Sigmoid colon (tissue), 7 donors: Measurements from ENCODE around the gene INO80D. TPM values are rescaled to one million over a fixed set of nuclear protein-coding genes. Genes with fewer than 3 reads are reported as not detected.
"Not testable (repeated sequence)": the region's sequence is repeated elsewhere in the genome, so short reads cannot be mapped to it uniquely, and the experiment has no call there.

Source experiments
- DNase-seq: peaks from one replicate; pipeline ENCODE4 v3.0.0-alpha.2; 2019
- H3K27ac ChIP-seq, 4 donors: fragments of 200-600 bp; sonication (generic); one replicate each; pipeline ENCODE4 v1.5.1; 2016 to 2019; ENCODE audit warnings: mild to moderate bottlenecking in 1 of 4
- H3K27me3 ChIP-seq, 3 donors: fragments of 200-600 bp; sonication (generic); one replicate each; pipeline ENCODE4 v1.5.1; 2019; ENCODE audit warnings: mild to moderate bottlenecking in 1 of 3
- H3K36me3 ChIP-seq, 4 donors: fragments of 200-600 bp; sonication (generic); one replicate each; pipeline ENCODE4 v1.5.1; 2016 to 2019
- H3K4me1 ChIP-seq, 4 donors: fragments of 200-600 bp; sonication (generic); one replicate each; pipeline ENCODE4 v1.5.1; 2017 to 2019
- H3K4me3 ChIP-seq, 4 donors: fragments of 200-600 bp; sonication (generic); one replicate each; pipeline ENCODE4 v1.5.1; 2017 to 2019; ENCODE audit warnings: mild to moderate bottlenecking in 2 of 4, moderate library complexity in 1 of 4
- H3K9me3 ChIP-seq, 4 donors: fragments of 200-600 bp in 3 of 4; sonication (generic) in 3 of 4; one replicate each; pipeline versions ENCODE4 v1.5.1 to v1.6.1; 2013 to 2019
- EP300 ChIP-seq, 4 donors: sonication (generic); formaldehyde crosslinking; IDR thresholded peaks; one replicate each; pipeline ENCODE4 v1.6.1; 2017; ENCODE audit warnings: antibody characterized with exemption in 4 of 4
- POLR2A ChIP-seq, 2 donors: fragments of 450-650 bp; IDR thresholded peaks; one replicate each; pipeline ENCODE4 v1.6.1; 2016; ENCODE audit warnings: antibody characterized with exemption in 2 of 2, mild to moderate bottlenecking in 2 of 2, moderate library complexity in 2 of 2
- POLR2AphosphoS5 ChIP-seq, 4 donors: sonication (generic); formaldehyde crosslinking; IDR thresholded peaks; one replicate each; pipeline ENCODE4 v1.6.1; 2017; ENCODE audit warnings: antibody characterized with exemption in 4 of 4
- WGBS, 2 donors: extraction: QIAGEN DNeasy Blood & Tissue Kit; methylation state at CpG; one replicate each; pipeline ENCODE4 v1.1.7; 2013; 5-methylcytosine and 5-hydroxymethylcytosine counted together
- intact Hi-C: fragments of 100-400 bp; cut with DNase I; formaldehyde crosslinking; loops from one replicate; pipeline ENCODE4 v1.15.1; 2023
- polyA plus RNA-seq, 3 donors: library from polyadenylated mRNA; stranded (reverse); fragments of 200-250 nt; gene quantifications; one replicate each; pipeline ENCODE4 v1.2.3, GENCODE V29; 2013
- total RNA-seq, 4 donors: library from RNA; depleted of rRNA; stranded (reverse); fragments of >200 nt; gene quantifications; one replicate each; pipeline ENCODE4 v1.1.0, GENCODE V29; 2016
- TF ChIP-seq, protein P1 (sequence below), 4 experiments: fragments of 450-650 bp in 3 of 4; fragments of 200-600 bp in 1 of 4; IDR thresholded peaks; one replicate each; pipeline ENCODE4 v1.5.1; 2016 to 2019; ENCODE audit warnings: antibody characterized with exemption in 4 of 4, mild to moderate bottlenecking in 3 of 4, moderate library complexity in 2 of 4
- donor health status: healthy with polysubstance abuse.
- donor health status: Bipolar disorder and iron deficiency.
- donor health status: healthy.

The INO80D gene
- total RNA-seq (10 to 100 TPM; 13.0 to 19.8 (median 17.3) TPM), polyA plus RNA-seq (1 to 10 TPM; 1.2 to 5.0 (median 1.4) TPM)

- TF ChIP-seq POLR2A (IDR thresholded peaks at IDR 0.05): peak; percentile 64 to 66
- TF ChIP-seq, protein P1, sequence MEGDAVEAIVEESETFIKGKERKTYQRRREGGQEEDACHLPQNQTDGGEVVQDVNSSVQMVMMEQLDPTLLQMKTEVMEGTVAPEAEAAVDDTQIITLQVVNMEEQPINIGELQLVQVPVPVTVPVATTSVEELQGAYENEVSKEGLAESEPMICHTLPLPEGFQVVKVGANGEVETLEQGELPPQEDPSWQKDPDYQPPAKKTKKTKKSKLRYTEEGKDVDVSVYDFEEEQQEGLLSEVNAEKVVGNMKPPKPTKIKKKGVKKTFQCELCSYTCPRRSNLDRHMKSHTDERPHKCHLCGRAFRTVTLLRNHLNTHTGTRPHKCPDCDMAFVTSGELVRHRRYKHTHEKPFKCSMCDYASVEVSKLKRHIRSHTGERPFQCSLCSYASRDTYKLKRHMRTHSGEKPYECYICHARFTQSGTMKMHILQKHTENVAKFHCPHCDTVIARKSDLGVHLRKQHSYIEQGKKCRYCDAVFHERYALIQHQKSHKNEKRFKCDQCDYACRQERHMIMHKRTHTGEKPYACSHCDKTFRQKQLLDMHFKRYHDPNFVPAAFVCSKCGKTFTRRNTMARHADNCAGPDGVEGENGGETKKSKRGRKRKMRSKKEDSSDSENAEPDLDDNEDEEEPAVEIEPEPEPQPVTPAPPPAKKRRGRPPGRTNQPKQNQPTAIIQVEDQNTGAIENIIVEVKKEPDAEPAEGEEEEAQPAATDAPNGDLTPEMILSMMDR (IDR thresholded peaks at IDR 0.05): peak; percentile 10 to 71 (median 57)
- no peak for TF ChIP-seq EP300 (IDR thresholded peaks at IDR 0.05)
- TF ChIP-seq POLR2AphosphoS5 (IDR thresholded peaks at IDR 0.05): peak; percentile 26 to 70 (median 62)
- 0 to 1% methylated on average over 39 of the region's 39 CpGs for WGBS, 2 donors
- peaks cover 0 to 41% (median 28%) of the 10 kb centered on the region in 4 donors for H3K4me1 ChIP-seq
- H3K27ac ChIP-seq: peak within 1 kb of the TSS; percentile 94 to 99 (median 96)
- intact Hi-C loops: loop anchor here (5.0 kb wide), 1 partner anchor 71 kb away; the partner anchor contains the start of genes EEF1B2 and NDUFS1
- H3K27me3 ChIP-seq: no peaks in the 10 kb centered on the region
- peaks cover 0 to 6% (median 0%) of the 10 kb centered on the region in 4 donors for H3K36me3 ChIP-seq
- H3K9me3 ChIP-seq: no peaks in the 10 kb centered on the region
- peak; percentile 90 for DNase-seq
- H3K4me3 ChIP-seq: peak within 1 kb of the TSS; percentile 71 to 88 (median 84)
Observed at GRCh38 chr2:206085742-206086445, at the start of gene INO80D. TSS of gene INO80D (minus strand) at chr2:206086174. CDS start at chr2:206063016, 23,158 bp downstream.

- H3K27ac ChIP-seq: no peak overlapping the region
- peaks cover 12 to 100% (median 61%) of the 10 kb centered on the region in 4 donors for H3K36me3 ChIP-seq
- no peak overlapping the region for H3K4me3 ChIP-seq
- no peaks in the 10 kb centered on the region for H3K4me1 ChIP-seq
- intact Hi-C loops: no loop called here
- no peak for TF ChIP-seq EP300 (IDR thresholded peaks at IDR 0.05)
- TF ChIP-seq POLR2AphosphoS5 (IDR thresholded peaks at IDR 0.05): no peak
- no peak for TF ChIP-seq POLR2A (IDR thresholded peaks at IDR 0.05)
- TF ChIP-seq, protein P1 (IDR thresholded peaks at IDR 0.05): no peak
- no peaks in the 10 kb centered on the region for H3K9me3 ChIP-seq
- no peak for DNase-seq
- no peaks in the 10 kb centered on the region for H3K27me3 ChIP-seq
Observed at GRCh38 chr2:206127656-206128055, 41.7 kb upstream of the INO80D start.

DNA sequence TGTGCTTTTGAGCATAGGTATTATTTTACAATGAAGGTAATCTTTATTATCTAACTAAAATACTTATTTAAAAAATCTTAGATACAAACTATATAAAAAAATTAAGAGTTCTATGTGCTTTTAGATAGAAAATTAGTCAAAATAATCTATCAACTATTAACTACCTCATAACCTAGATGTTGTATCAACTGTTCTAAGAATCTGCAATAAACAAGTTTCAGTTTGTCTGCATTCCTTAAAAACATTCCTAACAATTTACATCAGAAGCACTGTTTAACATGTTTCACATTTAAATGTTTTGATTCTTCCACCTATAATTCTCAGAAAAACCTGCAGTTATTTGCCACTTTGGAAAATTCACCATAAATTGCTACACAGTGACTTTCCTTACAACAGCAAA is 39.9 kb upstream of the INO80D start:
- no peak for DNase-seq
- no peaks in the 10 kb centered on the region for H3K27me3 ChIP-seq
- H3K9me3 ChIP-seq: no peaks in the 10 kb centered on the region
- no peak overlapping the region for H3K27ac ChIP-seq
- H3K36me3 ChIP-seq: peaks cover 24 to 100% (median 68%) of the 10 kb centered on the region in 4 donors
- no peak for TF ChIP-seq EP300 (IDR thresholded peaks at IDR 0.05)
- no peak for TF ChIP-seq POLR2AphosphoS5 (IDR thresholded peaks at IDR 0.05)
- TF ChIP-seq, protein P1 (IDR thresholded peaks at IDR 0.05): no peak
- TF ChIP-seq POLR2A (IDR thresholded peaks at IDR 0.05): no peak
- no peak overlapping the region for H3K4me3 ChIP-seq
- intact Hi-C loops: no loop called here
- no peaks in the 10 kb centered on the region for H3K4me1 ChIP-seq

DNA sequence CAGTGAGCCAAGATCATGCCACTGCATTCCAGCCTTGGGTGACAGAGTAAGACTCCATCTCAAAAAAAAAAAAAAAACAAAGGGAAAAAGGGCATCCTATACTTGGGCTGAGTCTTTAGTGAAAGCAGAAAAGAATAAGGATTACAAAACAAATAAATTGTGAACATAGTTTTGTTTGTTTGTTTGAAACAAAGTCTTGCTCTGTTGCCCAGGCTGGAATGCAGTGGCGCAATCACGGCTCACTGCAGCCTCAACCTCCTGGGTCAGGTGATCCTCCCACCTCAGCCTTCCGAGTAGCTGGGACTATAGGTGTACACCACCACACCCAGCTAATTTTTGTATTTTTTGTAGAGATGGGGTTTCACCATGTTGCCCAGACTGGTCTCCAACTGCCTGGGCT is 36.6 kb upstream of the INO80D start:
- peaks cover 35 to 92% (median 54%) of the 10 kb centered on the region in 4 donors for H3K36me3 ChIP-seq
- DNase-seq, intact Hi-C loops, H3K9me3 ChIP-seq, H3K27ac ChIP-seq, H3K27me3 ChIP-seq, H3K4me1 ChIP-seq, H3K4me3 ChIP-seq: not testable (repeated sequence)
- WGBS, 2 donors: 99% methylated on average over 3 of the region's 3 CpGs

DNA sequence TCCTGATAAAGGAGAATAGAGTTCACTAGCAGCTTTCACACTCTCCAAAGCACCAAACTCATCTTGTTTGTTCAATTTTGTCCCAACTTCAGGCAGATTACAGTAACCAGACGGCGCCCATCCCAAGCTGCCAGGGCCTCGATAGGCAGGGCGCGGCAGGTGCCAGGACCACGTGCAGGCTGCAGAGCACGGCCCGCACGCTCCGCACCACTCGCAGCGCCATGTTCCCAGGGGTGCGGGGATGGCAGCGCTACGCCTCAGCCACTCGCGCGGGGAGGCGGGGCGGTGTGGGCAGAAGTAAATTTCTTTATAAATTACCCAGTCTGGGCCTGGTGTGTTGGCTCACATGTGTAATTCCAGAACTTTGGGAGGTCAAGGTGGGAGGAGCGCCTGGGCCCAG is 30.3 kb upstream of the INO80D start:
- Histone ChIP-seq H3K9me3 (no peaks in the 10 kb centered on the region), H3K36me3 (peaks cover 15 to 61% (median 21%) of the 10 kb centered on the region in 4 donors), H3K27ac (no peak overlapping the region), H3K27me3 (no peaks in the 10 kb centered on the region), H3K4me1 (no peaks in the 10 kb centered on the region), H3K4me3 (no peak overlapping the region)
- intact Hi-C loops: no loop called here
- TF ChIP-seq, protein P1 (IDR thresholded peaks at IDR 0.05): no peak
- TF ChIP-seq EP300 (IDR thresholded peaks at IDR 0.05): no peak
- no peak for TF ChIP-seq POLR2AphosphoS5 (IDR thresholded peaks at IDR 0.05)
- TF ChIP-seq POLR2A (IDR thresholded peaks at IDR 0.05): no peak
- WGBS, 2 donors: 97% methylated on average over 21 of the region's 21 CpGs
- DNase-seq: no peak
